Measurements from ENCODE around the gene OTUD3. TPM values are rescaled to one million over a fixed set of nuclear protein-coding genes. Genes with fewer than 3 reads are reported as not detected.

The OTUD3 gene
- total and polyA plus RNA-seq, 9 of the 15 experiments (the other 6 are each of a cell fraction or from before 2014, with no cell fraction given) = 2.0 to 16.6 (median 11.0) TPM

- CTCF ChIA-PET (ENCODE audit: low intra/inter-chr PET ratio) = no interaction called here
- no peak for FAIRE-seq
- TF ChIP-seq L3MBTL2 (IDR thresholded peaks at IDR 0.05) (no peak), ZNF41 (CRISPR knock-in tag; conservative IDR thresholded peaks at IDR 0.05) (no peak), MXD1 (CRISPR knock-in tag; IDR thresholded peaks at IDR 0.05; ENCODE audit: borderline replicate concordance, poor library complexity, severe bottlenecking) (no peak), MIER1 (IDR thresholded peaks at IDR 0.05; ENCODE audit: low read depth) (no peak), USF1 (CRISPR knock-in tag; IDR thresholded peaks at IDR 0.05) (no peak), ESRRA (IDR thresholded peaks at IDR 0.05; ENCODE audit: borderline replicate concordance, low read depth) (no peak), FOXP4 (CRISPR knock-in tag; IDR thresholded peaks at IDR 0.05; ENCODE audit: borderline replicate concordance) (no peak), RAD21 (CRISPR knock-in tag; conservative IDR thresholded peaks at IDR 0.05 in 1 of 2, IDR thresholded peaks at IDR 0.05 in 1 of 2) (no peak), CUX1 (CRISPR knock-in tag; IDR thresholded peaks at IDR 0.05) (no peak), SRF (CRISPR knock-in tag; IDR thresholded peaks at IDR 0.05) (no peak)
Measured at GRCh38 chr1:19909392-19909791, 27.2 kb downstream of the OTUD3 start.

More at GRCh38 chr1:19909392-19909791, 27.2 kb downstream of the OTUD3 start:
- Histone ChIP-seq H3K27me3 (ENCODE audit: control insufficient read depth in 2 of 2, insufficient read depth in 2 of 2, low read length in 2 of 2) (no peaks in the 10 kb centered on the region), H3K4me1 (replicated peaks in 1 of 2; ENCODE audit: control insufficient read depth in 2 of 2, insufficient read depth in 2 of 2, low read length in 2 of 2) (no peaks in the 10 kb centered on the region), H4K20me1 (replicated peaks; ENCODE audit: control insufficient read depth, insufficient read depth, low read length) (no peaks in the 10 kb centered on the region), H2AFZ (ENCODE audit: low read depth, low read length) (no peak overlapping the region), H3K4me3 (no peak overlapping the region), H3K9ac (ENCODE audit: insufficient read depth in 1 of 2, low read depth in 2 of 2, low read length in 2 of 2) (no peak overlapping the region), H3K9me1 (ENCODE audit: control insufficient read depth, insufficient read depth, low read length) (no peaks in the 10 kb centered on the region), H3K36me3 (ENCODE audit: control insufficient read depth, insufficient read depth, low read length) (peaks cover 95% of the 10 kb centered on the region), H3K4me2 (ENCODE audit: insufficient read depth, low read length) (no peak overlapping the region), H3K79me2 (ENCODE audit: control insufficient read depth, insufficient read depth, low read length) (no peaks in the 10 kb centered on the region), H3K27ac (ENCODE audit: extremely low read depth, low read depth, low read length) (no peak overlapping the region), H3K9me3 (replicated peaks; ENCODE audit: control insufficient read depth, insufficient read depth, low read depth, low read length) (no peaks in the 10 kb centered on the region)
- no TSS peak for BruUV-seq (replicated peaks)
- DNase-seq (ENCODE audit: extremely low read depth in 1 of 4, low spot score in 3 of 4) = no peak
- in situ Hi-C loops (cut with MboI) (loop anchor here (25.0 kb wide), 1 partner anchor 1303 kb away; no protein-coding TSS in a partner anchor), intact Hi-C loops (cut with micrococcal nuclease) (no loop called here)
- ATAC-seq = no peak
- 93% methylated on average over 5 of the region's 5 CpGs for WGBS (ENCODE audit: insufficient coverage, low coverage, missing lambda C conversion rate)
- POLR2A ChIA-PET = interaction anchor here (0.6 to 2.1 kb wide), 3 partner anchors 11 to 468 kb away, joined by 3 to 7 read pairs (median 3); partner anchors contain the start of gene OTUD3
